ENCODE results near the gene CSF1. TPM values are rescaled to one million over a fixed set of nuclear protein-coding genes. Genes with fewer than 3 reads are reported as not detected.
"Not testable (repeated sequence)": the region's sequence is repeated elsewhere in the genome, so short reads cannot be mapped to it uniquely, and the experiment has no call there.

Gene CSF1
- total RNA-seq, 1 donor from 2014 or later, result 140 TPM

DNA sequence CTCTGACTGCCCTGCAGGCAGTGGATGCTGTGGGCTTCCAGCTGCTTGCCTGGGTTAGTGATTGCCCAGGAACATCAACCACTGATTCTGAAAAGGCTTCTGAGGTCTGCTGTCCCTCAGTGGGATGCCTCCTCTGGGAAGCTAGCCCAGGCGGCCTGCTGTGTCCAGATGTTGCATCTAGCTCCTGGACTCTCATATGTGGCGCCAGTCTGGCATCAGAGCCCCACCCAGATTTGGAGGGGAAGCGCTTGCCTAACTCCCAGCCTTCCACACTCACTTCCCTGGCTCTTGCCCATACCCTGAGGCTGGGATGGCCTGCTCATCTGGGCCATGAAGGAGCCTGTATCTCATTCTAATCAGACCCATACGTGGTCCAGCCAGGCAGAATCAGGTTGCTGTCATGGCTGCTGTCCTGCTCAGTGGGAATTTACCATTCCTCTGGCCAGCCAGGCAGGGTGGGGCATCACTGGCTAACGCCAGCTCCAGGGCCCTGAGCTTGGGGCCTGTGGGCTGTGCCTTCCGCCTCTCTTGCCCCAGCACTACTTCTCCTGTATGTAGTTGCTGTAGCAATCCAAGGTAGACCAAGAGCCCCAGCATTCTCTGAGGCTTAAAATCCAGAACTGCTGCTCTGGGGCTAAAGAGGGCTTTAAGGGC is 4.1 kb downstream of the CSF1 start:
- TF ChIP-seq, protein P1, sequence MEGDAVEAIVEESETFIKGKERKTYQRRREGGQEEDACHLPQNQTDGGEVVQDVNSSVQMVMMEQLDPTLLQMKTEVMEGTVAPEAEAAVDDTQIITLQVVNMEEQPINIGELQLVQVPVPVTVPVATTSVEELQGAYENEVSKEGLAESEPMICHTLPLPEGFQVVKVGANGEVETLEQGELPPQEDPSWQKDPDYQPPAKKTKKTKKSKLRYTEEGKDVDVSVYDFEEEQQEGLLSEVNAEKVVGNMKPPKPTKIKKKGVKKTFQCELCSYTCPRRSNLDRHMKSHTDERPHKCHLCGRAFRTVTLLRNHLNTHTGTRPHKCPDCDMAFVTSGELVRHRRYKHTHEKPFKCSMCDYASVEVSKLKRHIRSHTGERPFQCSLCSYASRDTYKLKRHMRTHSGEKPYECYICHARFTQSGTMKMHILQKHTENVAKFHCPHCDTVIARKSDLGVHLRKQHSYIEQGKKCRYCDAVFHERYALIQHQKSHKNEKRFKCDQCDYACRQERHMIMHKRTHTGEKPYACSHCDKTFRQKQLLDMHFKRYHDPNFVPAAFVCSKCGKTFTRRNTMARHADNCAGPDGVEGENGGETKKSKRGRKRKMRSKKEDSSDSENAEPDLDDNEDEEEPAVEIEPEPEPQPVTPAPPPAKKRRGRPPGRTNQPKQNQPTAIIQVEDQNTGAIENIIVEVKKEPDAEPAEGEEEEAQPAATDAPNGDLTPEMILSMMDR (IDR thresholded peaks at IDR 0.05), result no peak
- Histone ChIP-seq H3K4me1 (peaks cover 5 to 39% of the 10 kb centered on the region in 2 donors), H3K27ac (peak overlapping the region in 1 of 2 donors; percentile 72), H3K27me3 (no peaks in the 10 kb centered on the region), H3K36me3 (peaks cover 42 to 49% of the 10 kb centered on the region in 2 donors), H3K4me3 (no peak overlapping the region), H3K9me3 (no peaks in the 10 kb centered on the region)
- intact Hi-C loops (cut with DNase I), result no loop called here
- peak in 1 of 2 donors; percentile 74 for DNase-seq (ENCODE audit: low spot score in 2 of 2)

DNA sequence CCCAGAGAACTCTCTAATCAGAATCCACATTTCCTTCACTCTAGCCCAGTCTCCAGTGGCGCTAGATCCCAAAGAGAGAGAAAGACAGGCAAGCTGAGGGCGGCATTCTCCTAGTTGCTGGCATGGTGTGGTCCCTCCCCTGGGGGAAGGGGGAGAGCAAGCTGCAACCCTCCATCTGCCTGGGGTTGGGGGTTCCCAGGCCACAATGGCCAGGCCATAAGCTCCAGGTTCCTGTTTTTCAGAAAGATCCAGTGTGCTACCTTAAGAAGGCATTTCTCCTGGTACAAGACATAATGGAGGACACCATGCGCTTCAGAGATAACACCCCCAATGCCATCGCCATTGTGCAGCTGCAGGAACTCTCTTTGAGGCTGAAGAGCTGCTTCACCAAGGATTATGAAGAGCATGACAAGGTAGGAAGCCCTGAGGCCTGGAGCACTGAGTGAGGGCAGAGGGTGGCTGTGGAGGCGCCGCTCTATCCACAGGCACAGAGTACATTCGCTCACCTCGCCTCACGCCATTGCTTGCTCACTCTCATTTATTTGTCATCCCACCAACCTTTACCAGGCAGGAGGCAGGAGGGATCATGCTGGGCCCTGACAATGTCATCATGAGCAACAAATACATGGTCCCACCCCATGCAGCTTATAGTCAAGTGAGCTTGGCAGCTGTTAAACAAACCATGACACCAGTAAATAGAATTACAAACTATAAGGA is 6.6 kb downstream of the CSF1 start:
- Histone ChIP-seq H3K4me1 (peaks cover 5 to 32% of the 10 kb centered on the region in 2 donors), H3K27ac (no peak overlapping the region), H3K4me3 (no peak overlapping the region), H3K36me3 (peaks cover 57 to 74% of the 10 kb centered on the region in 2 donors), H3K27me3 (no peaks in the 10 kb centered on the region), H3K9me3 (no peaks in the 10 kb centered on the region)
- no peak for DNase-seq (ENCODE audit: low spot score in 2 of 2)
- intact Hi-C loops (cut with DNase I), result no loop called here
- TF ChIP-seq, protein P1 (IDR thresholded peaks at IDR 0.05), result no peak

DNA sequence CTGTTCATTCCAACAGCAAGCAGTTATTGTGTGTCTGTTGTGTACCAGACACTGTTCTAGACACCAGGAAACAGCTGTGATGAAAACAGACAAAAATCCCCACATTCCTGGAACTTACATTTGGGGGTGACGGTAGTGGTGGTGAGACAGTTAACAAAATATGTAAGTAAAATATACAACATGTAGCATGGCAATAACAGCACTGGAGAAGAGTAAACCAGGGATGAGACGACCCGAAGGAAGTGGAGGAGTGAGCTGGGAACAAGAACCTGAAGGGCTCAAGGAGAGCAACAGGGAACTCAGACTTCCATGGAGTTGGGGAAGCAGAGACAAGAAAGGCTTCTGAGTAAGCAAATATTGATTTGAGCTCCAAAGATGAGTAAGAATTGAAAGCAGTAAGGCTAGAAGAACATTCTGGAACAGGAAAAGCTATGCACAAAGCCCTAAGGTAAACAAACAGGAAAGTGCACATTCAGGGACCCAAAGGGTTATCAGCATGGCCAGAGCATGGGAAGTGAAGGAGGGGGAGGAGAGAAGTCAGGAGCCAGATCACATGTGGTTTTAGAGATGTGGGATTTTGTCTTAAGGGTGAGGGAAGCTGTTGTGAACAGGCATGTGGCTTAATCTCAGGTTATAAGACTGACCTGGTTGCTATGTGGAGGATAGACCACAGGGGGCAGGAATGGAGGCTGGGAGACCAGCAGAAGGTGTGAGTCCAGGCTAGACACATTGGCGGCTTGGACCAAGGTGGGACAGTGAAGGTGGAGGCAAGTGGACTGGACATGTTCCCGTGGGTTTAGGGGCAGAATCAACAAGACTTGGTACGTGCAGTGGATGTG is 7.3 kb downstream of the CSF1 start:
- no peak for DNase-seq (ENCODE audit: low spot score in 2 of 2)
- no peak overlapping the region for H3K27ac ChIP-seq
- intact Hi-C loops (cut with DNase I), result no loop called here
- TF ChIP-seq, protein P1 (IDR thresholded peaks at IDR 0.05), result no peak
- peaks cover under 1 to 25% of the 10 kb centered on the region in 2 donors for H3K4me1 ChIP-seq
- no peaks in the 10 kb centered on the region for H3K27me3 ChIP-seq
- no peaks in the 10 kb centered on the region for H3K9me3 ChIP-seq
- no peak overlapping the region for H3K4me3 ChIP-seq
- H3K36me3 ChIP-seq, result peaks cover 65 to 82% of the 10 kb centered on the region in 2 donors

DNA sequence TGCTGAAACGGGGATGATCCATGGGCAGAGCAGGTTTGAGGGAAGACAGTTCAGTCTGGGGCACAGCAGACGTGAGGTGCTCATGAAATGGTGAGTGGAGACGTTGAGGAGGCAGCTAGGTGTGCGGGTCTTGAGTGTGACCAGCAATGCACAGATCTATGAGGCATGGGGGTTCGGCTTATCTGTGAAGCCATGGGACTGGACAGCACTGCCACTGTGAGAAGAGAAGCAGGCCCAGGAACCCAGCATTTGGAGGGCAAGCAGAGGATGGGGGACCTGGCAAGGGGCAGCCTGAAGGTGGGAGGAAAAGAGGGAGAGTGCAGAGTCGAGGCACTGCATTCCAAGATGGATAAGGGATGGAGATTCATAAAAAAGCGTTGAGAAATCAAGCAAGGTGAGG is 8.0 kb downstream of the CSF1 start:
- peaks cover 0 to 18% of the 10 kb centered on the region in 2 donors for H3K4me1 ChIP-seq

DNA sequence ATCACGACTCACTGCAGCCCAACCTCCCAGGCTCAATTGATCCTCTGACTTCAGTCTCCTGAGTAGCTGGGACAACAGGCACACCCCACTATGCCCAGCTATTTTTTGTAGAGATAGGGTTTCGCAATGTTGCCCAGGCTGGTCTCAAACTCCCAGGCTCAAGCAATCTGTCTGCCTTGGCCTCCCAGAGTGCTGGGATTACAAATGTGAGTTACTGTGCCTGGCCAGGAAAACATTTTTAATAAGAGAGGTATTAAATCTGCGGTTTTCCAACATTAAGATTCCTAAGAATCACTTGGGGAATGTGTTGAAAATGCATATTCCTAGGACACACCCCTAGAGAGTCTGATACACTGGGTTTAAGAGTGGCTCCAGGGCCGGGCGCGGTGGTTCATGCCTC is 8.7 kb downstream of the CSF1 start:
- TF ChIP-seq, protein P1 (IDR thresholded peaks at IDR 0.05), result no peak
- H3K9me3 ChIP-seq, result no peaks in the 10 kb centered on the region
- H3K4me1 ChIP-seq, result peaks cover 0 to 12% of the 10 kb centered on the region in 2 donors
- peaks cover 77 to 94% of the 10 kb centered on the region in 2 donors for H3K36me3 ChIP-seq
- intact Hi-C loops (cut with DNase I), result no loop called here
- peak overlapping the region in 1 of 2 donors; percentile 2 for H3K27ac ChIP-seq
- no peaks in the 10 kb centered on the region for H3K27me3 ChIP-seq
- H3K4me3 ChIP-seq, result no peak overlapping the region
- no peak for DNase-seq (ENCODE audit: low spot score in 2 of 2)

More for the DNA sequence above, 8.0 kb downstream of the CSF1 start:
- peak overlapping the region in 1 of 2 donors; percentile 2 for H3K27ac ChIP-seq
- no peak for DNase-seq (ENCODE audit: low spot score in 2 of 2)
- H3K9me3 ChIP-seq, result no peaks in the 10 kb centered on the region
- TF ChIP-seq, protein P1 (IDR thresholded peaks at IDR 0.05), result no peak
- intact Hi-C loops (cut with DNase I), result no loop called here
- no peaks in the 10 kb centered on the region for H3K27me3 ChIP-seq
- no peak overlapping the region for H3K4me3 ChIP-seq
- H3K36me3 ChIP-seq, result peaks cover 72 to 89% of the 10 kb centered on the region in 2 donors

DNA sequence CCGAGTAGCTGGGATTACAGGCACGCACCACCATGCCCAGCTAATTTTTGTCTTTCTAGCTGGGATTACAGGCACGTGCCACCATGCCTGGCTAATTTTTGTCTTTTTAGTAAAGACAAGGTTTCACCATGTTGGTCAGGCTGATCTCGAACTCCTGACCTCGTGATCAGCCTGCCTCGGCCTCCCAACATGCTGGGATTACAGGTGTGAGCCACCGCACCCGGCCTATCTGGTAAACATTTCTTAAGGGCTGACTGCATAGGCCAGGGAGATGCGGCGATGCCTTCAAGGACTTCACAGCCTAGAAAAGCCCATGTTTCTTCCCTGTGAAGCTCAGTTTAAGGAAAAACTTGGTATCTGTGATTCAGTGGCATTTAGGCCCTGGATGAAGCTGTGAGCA is 9.7 kb downstream of the CSF1 start:
- DNase-seq (ENCODE audit: low spot score in 2 of 2); H3K27ac ChIP-seq; H3K27me3 ChIP-seq; intact Hi-C loops (cut with DNase I); H3K4me1 ChIP-seq; H3K9me3 ChIP-seq; H3K4me3 ChIP-seq: not testable (repeated sequence)
- H3K36me3 ChIP-seq, result peaks cover 81 to 99% of the 10 kb centered on the region in 2 donors

Measured in ascending aorta (tissue), 2 donors.